NCI-H1694 treated with DMSO at 0.1 percent for 48 hours (cell line): ENCODE measurements around the gene BCKDHA.
"Not testable (repeated sequence)": the region's sequence is repeated elsewhere in the genome, so short reads cannot be mapped to it uniquely, and the experiment has no call there.

Experiments used
- DNase-seq: peaks from one replicate; lab custom pipeline; 2025; lab: John Stamatoyannopoulos, UW

BCKDHA gene

DNA sequence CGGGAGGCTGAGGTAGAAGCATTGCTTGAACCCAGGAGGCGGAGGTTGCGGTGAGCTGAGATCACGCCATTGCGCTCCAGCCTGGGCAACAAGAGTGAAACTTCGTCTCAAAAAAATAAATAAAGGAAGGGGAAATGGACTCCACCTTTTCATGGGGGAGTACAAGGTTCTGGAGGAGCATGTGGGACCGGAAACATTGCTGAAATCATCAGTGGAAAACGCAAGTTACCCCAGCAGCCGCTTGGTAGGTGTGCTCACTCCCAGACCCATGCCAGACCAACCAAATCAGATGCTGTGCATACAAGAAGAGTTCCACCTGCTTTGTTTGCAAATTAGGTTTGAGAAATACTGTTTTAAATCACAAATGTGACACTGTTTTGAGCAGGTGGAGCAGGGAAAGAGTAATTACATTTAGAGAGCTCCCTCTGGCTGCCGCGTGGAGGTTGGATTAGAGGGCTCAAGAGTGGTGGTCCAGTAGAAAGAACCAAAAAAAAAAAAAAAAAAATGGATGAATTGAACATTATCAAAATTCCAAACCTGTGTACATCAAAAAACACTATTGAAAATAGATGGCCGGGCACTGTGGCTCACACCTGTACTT, 50.2 kb downstream of the BCKDHA start:
- DNase-seq: no peak

DNA sequence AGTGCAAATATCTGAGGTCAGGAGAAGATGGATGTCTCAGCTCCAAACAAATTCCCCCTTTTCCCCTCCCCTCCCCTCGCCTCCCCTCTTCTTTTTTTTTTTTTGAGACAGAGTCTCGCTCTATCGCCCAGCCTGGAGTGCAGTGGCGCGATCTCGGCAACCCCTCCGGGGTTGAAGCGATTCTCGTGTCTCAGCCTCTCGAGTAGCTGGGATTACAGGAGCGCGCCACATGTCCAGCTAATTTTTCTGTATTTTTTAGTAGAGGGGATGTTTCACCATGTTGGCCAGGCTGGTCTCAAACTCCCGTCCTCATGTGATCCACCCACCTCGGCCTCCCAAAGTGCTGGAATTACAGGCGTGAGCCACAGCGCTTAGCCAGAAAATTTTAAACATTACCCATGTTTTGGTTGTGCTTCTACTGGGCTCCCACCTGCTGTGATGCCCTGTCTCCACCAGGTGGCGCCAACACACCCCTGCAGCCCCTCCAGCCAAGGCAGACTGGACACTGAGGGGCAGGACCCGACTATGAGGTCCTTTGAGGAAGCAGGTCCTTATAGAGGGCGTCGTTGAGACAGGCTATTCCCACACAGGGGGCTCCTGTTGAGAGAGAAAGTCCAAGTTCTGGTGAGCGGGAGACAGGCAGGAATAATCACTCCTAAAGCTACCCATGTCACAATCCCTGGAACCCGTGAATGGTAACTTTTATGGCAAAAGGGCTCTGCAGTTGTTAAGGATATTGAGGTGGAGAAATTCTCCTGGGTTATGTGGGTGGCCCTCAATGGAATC, 51.7 kb downstream of the BCKDHA start:
- DNase-seq: peak; percentile 40

DNA sequence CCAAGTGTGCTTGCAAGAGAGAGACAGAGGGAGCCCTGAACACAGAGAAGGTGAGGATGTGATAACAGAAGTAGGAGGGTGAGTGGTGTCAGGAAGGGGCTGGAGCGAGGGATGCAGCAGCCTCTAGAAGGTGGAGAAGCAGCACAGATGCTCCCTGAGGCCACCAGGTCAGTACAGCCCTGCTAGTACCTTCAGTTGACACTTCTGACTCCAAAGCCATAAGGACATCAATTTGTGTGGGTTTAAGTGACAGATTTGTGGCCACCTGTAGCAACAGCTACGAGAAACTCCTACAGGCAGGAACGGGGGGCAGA, 52.2 kb downstream of the BCKDHA start:
- DNase-seq: no peak

DNA sequence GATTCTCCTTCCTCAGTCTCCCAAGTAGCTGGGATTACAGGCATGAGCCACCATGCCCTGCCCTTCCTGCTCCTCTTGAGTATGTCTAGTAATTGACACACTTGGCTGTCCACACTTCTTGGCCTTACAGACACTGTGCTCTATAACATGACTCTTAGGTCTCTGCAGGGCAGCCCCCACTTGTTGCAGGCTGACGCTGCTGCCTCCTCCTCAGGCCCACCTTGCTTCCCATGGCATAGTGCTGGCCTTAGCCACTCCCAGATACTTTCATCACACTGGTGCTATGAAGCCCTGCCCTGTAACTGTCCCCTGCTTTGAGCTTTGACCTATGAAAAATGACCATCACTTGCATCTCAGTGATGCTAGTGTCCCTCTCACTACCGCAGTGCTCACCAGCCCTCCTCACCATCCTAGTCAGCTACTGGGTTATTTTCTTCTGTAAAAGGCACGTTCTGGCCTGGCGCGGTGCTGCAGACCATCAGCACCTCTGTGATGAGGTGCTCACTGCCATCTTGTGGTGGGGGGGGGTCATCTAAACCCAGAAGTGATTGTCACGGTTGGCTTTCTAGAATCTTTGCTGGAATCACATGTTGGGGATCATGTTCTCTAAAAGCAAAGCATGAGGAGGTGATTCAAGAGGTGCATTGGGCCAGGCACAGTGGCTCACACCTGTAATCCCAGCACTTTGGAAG, 55.1 kb downstream of the BCKDHA start:
- DNase-seq: no peak

DNA sequence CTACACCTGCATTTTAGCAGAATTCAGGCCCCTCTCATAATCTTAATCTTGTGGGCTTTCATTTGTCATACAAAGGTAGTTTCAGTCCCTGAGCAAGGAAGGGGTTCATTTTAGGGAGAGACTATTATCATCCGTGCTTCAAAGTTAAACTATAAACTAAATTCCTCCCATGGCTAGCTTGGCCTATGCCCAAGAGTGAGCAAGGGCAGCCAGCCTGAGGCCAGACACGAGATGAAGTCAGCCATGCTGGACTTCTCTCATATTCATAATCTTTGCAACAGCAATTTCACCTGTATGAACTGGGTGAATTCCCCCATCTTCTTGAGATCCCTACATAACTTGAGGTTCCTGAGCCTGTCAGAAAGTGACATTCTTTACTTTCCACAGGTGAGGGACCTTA, 58.3 kb downstream of the BCKDHA start:
- no peak for DNase-seq

DNA sequence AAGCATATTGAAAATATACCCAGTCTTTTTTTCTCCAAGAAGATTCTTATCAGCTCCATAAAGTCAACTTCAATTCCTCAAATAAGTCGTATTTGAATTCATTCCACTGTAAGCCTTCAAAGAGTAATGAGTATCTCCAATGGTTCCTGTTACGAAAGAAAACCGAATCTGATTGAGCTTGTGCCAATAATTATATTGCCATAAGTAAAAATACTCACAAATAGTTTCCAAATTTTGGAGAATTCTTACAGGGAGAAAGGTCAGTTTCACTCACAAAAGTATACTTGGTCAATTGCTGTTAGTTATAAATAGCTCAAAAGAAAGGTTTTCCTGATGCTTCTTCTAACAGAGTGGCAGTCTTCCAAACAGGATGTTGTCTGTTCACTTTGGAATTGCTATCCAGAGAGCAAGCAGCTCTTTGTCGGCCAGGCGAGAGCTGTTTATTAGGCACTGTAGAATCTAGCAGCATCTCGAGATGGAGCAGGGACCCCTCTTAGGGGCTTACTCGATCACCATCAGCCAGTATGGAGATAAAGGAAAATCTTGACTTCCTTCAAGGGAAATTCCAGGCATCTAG, 58.8 kb downstream of the BCKDHA start:
- no peak for DNase-seq

DNA sequence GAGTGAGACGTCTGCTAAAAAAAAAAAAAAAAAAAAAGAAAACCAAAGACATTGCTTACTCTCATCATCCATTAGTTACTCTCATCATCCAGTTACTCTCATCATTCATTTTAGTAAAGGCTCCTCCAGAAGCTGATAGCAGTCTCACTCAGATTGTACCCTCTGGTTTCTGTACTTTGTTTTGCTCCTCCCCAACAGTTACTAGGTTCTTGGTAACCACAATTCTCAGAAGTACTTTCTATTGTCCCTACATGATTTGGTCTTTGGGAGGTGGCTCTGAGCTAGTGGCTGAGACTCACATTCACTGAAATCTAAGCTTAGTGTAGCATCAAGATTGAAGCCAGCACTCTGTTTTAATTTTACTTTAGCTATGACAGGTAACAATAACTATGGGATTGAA, 59.6 kb downstream of the BCKDHA start:
- DNase-seq: no peak

DNA sequence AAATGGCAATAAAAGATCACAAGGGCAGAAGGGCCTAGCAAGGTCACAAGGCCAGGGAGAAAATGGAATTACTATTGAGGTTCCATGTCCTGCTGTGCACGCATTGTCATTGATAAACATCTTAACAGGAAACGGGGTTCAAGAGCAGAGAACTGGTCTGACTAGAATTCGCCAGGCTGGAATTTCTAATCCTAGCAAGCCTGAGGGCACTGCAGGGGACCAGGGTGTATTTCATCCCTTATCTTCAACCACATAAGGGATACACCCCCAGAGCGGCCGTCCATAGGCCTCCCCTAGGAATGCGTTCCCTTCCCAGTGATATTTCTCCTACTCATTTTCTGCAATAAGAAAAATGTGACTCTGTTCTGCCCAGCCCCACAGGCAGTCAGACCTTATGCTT, 64.9 kb downstream of the BCKDHA start:
- no peak for DNase-seq

DNA sequence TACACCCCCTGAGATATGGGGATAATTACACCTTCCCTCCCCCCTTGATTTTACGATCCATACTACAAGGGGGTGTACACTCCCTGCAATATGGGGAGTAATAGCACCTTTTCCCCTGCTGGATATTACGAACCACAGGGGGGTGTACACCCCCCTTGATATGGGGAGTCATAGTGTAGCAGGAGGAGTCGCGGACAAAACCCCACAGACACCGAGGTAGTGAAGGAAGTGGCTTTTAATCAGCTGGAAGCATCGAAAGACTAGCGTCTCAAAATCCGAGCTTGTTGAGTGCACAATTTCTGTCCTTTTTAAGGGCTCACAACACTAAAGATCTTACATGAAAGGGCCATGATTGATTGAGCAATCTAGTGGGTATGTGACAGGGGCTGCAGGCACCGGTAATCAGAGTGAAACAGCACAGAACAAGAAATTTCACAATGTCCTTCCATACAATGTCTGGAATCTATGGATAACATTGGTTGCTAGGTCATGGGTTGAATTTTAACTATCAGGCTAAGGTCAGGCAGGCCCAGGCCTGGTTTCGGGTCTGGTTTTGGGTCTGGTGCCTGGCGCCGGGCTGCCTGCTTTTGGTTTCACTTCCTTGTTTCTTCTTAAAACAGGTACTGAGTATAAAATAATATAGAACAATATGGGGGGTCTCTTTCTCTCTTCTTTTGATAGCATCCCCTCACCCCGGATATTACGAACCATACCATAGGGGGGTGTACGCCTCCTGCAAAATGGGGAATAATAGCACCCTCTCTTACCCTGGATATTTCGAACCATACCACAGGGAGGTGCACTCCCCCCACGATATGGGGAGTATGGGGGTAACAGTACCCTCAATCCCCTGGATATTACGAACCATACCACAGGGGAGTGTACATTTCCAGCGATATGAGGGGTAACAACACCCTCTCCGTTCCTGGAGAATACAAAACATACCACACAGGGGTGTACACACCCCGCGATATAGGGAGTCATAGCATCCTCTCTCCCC, 65.9 kb downstream of the BCKDHA start:
- DNase-seq: not testable (repeated sequence)
